ENCODE data around the gene CCNG2. TPM values are rescaled to one million over a fixed set of nuclear protein-coding genes. Genes with fewer than 3 reads are reported as not detected.
A peak's percentile ranks its signal among the peaks of the same experiment; 100 is the strongest.

CCNG2 gene
- total RNA-seq, 2 donors from 2014 or later, result 61.3 to 106 TPM

- H3K27me3 ChIP-seq (replicated peaks; ENCODE audit: insufficient read depth), result no peaks in the 10 kb centered on the region
- 90% methylated on average over 8 of the region's 8 CpGs for WGBS
- H3K9me3 ChIP-seq, result no peaks in the 10 kb centered on the region
- H3K36me3 ChIP-seq, result no peaks in the 10 kb centered on the region
- no peak overlapping the region for H3K27ac ChIP-seq
- H3K4me1 ChIP-seq (replicated peaks), result peaks cover 2% of the 10 kb centered on the region
- TF ChIP-seq POLR2AphosphoS5 (IDR thresholded peaks at IDR 0.05) (peak; percentile 25), CTCF (IDR thresholded peaks at IDR 0.05) (peak in 3 of 4 experiments; percentile 22 to 57 (median 26)), POLR2A (IDR thresholded peaks at IDR 0.05) (no peak)
- H3K4me3 ChIP-seq, result no peak overlapping the region
- intact Hi-C loops (cut with DNase I), result no loop called here
- DNase-seq (ENCODE audit: low spot score), result no peak
Observed at GRCh38 chr4:77120886-77121508, 36.0 kb upstream of the CCNG2 start.

DNA sequence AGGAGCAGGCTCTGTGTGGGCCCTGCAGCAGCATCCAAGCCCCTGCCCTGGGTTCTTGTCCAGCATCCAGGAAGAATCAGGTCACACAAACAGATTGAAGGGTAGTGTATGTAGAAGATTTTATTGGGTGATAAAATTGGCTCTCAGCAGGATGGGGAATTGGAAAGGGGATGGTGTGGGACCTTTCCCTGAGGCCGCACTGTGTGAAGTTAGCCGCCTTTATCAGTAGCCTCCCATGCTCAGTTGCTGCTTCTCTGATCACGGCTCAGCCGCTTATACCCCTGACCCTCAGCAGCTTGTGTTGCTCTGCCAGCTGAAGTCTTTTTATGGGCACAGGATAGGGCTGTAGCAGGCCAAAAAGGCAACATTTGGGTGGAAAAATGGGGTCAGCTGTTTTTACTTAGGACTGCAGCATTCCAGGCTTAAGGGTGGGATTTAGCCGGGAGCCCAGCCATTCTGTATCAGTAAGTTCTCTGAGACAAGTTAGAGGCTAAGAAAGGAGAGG is 35.2 kb upstream of the CCNG2 start:
- no peak overlapping the region for H3K27ac ChIP-seq
- WGBS, result 90% methylated on average over 5 of the region's 5 CpGs

GRCh38 chr4:77122656-77123055 is 34.4 kb upstream of the CCNG2 start:
- H3K4me3 ChIP-seq, result no peak overlapping the region
- 80% methylated on average over 4 of the region's 4 CpGs for WGBS
- H3K36me3 ChIP-seq, result no peaks in the 10 kb centered on the region
- intact Hi-C loops (cut with DNase I), result no loop called here
- H3K4me1 ChIP-seq (replicated peaks), result peaks cover 2% of the 10 kb centered on the region
- DNase-seq (ENCODE audit: low spot score), result no peak
- H3K27me3 ChIP-seq (replicated peaks; ENCODE audit: insufficient read depth), result no peaks in the 10 kb centered on the region
- no peak overlapping the region for H3K27ac ChIP-seq
- TF ChIP-seq CTCF (IDR thresholded peaks at IDR 0.05) (no peak), POLR2AphosphoS5 (IDR thresholded peaks at IDR 0.05) (no peak), POLR2A (IDR thresholded peaks at IDR 0.05) (no peak)
- H3K9me3 ChIP-seq, result no peaks in the 10 kb centered on the region

More for the DNA sequence above, 35.2 kb upstream of the CCNG2 start:
- no peaks in the 10 kb centered on the region for H3K27me3 ChIP-seq (replicated peaks; ENCODE audit: insufficient read depth)
- no peak overlapping the region for H3K4me3 ChIP-seq
- TF ChIP-seq POLR2A (IDR thresholded peaks at IDR 0.05) (no peak), POLR2AphosphoS5 (IDR thresholded peaks at IDR 0.05) (no peak), CTCF (IDR thresholded peaks at IDR 0.05) (no peak)
- intact Hi-C loops (cut with DNase I), result no loop called here
- DNase-seq (ENCODE audit: low spot score), result no peak
- H3K9me3 ChIP-seq, result no peaks in the 10 kb centered on the region
- H3K4me1 ChIP-seq (replicated peaks), result peaks cover 2% of the 10 kb centered on the region
- H3K36me3 ChIP-seq, result no peaks in the 10 kb centered on the region

DNA sequence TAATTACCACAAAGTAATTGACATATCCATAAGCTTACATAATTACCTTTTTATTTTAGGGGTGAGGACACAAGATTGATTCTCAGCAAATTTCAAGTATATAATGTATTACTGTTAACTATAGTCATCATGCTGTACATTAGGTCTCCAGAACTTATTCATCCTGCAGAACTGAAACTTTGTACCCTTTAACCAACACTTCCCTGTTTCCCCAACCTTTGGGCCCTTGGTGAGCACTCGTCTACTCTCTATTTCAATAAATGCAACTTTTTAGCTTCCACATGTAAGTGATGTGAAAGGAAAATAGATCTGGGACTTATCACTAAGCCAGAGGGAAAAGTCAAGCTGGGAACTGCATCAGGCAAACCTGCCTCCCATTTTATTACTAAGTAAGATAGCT is 33.6 kb upstream of the CCNG2 start:
- intact Hi-C loops (cut with DNase I), result no loop called here
- 72% methylated on average over 1 of the region's 1 CpG for WGBS
- Histone ChIP-seq H3K9me3 (no peaks in the 10 kb centered on the region), H3K27ac (no peak overlapping the region), H3K4me1 (replicated peaks) (peaks cover 2% of the 10 kb centered on the region), H3K4me3 (no peak overlapping the region), H3K27me3 (replicated peaks; ENCODE audit: insufficient read depth) (no peaks in the 10 kb centered on the region), H3K36me3 (no peaks in the 10 kb centered on the region)
- DNase-seq (ENCODE audit: low spot score), result no peak
- TF ChIP-seq POLR2A (IDR thresholded peaks at IDR 0.05) (no peak), POLR2AphosphoS5 (IDR thresholded peaks at IDR 0.05) (no peak), CTCF (IDR thresholded peaks at IDR 0.05) (no peak)

DNA sequence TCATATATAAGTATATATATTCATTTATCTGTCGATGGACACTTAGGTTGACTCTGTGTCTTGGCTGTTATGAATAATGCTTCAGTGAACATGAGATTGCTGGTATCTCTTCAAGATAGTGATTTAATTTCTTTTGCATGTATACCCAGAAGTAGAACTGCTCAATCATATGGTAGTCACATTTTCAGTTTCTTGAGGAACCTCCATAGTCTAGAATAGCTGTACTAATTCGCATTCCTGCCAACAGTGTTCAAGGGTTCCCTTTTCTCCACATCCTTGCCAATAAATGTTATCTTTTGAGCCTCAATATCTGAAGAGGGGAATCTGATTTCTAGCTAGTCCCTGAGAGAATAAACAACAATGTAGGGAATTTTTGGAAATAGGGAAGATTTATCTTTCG is 32.4 kb upstream of the CCNG2 start:
- Histone ChIP-seq H3K27me3 (replicated peaks; ENCODE audit: insufficient read depth) (no peaks in the 10 kb centered on the region), H3K4me1 (replicated peaks) (peaks cover 2% of the 10 kb centered on the region), H3K36me3 (no peaks in the 10 kb centered on the region), H3K4me3 (no peak overlapping the region), H3K9me3 (no peaks in the 10 kb centered on the region), H3K27ac (no peak overlapping the region)
- DNase-seq (ENCODE audit: low spot score), result no peak
- WGBS, result 48% methylated on average over 3 of the region's 3 CpGs
- intact Hi-C loops (cut with DNase I), result no loop called here
- TF ChIP-seq POLR2AphosphoS5 (IDR thresholded peaks at IDR 0.05), result no peak
- TF ChIP-seq POLR2A (IDR thresholded peaks at IDR 0.05), result no peak
- no peak for TF ChIP-seq CTCF (IDR thresholded peaks at IDR 0.05)
